Measurements from ENCODE around the gene MDC1.
"Not testable (repeated sequence)": the region's sequence is repeated elsewhere in the genome, so short reads cannot be mapped to it uniquely, and the experiment has no call there.

MDC1 gene

DNA sequence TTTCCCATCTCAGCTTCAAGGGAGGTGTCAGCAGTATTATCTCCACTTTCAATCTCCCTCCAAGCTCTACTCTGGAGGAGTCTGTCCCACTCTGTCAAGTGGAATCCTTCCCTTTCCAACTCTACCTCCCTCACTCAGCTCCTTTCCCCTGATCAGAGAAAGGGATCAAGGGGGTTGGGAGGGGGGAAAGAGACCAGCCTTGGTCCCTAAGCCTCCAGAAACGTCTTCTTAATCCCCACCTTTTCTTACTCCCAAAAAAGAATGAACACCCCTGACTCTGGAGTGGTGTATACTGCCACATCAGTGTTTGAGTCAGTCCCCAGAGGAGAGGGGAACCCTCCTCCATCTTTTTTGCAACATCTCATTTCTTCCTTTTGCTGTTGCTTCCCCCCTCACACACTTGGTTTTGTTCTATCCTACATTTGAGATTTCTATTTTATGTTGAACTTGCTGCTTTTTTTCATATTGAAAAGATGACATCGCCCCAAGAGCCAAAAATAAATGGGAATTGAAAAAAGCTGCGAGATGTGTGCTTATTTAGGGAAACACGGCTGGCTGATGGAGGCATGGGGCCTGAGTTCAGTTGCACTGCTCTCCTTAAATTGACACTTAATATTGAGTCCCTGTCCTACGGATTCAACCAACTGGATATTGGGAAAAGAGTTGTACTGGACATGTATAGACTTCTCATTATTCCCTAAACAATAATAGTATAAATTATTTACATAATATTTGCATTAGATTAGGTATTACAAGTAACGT lies 8.0 kb upstream of the MDC1 start:
- no peak for DNase-seq

DNA sequence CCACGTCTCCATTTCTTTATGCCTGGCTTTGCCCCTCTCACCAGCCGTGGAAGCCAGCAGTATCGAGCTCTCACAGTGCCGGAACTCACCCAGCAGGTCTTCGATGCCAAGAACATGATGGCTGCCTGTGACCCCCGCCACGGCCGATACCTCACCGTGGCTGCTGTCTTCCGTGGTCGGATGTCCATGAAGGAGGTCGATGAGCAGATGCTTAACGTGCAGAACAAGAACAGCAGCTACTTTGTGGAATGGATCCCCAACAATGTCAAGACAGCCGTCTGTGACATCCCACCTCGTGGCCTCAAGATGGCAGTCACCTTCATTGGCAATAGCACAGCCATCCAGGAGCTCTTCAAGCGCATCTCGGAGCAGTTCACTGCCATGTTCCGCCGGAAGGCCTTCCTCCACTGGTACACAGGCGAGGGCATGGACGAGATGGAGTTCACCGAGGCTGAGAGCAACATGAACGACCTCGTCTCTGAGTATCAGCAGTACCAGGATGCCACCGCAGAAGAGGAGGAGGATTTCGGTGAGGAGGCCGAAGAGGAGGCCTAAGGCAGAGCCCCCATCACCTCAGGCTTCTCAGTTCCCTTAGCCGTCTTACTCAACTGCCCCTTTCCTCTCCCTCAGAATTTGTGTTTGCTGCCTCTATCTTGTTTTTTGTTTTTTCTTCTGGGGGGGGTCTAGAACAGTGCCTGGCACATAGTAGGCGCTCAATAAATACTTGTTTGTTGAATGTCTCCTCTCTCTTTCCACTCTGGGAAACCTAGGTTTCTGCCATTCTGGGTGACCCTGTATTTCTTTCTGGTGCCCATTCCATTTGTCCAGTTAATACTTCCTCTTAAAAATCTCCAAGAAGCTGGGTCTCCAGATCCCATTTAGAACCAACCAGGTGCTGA lies 7.0 kb upstream of the MDC1 start:
- peak in 1 of 58 donors; percentile 8 for DNase-seq

DNA sequence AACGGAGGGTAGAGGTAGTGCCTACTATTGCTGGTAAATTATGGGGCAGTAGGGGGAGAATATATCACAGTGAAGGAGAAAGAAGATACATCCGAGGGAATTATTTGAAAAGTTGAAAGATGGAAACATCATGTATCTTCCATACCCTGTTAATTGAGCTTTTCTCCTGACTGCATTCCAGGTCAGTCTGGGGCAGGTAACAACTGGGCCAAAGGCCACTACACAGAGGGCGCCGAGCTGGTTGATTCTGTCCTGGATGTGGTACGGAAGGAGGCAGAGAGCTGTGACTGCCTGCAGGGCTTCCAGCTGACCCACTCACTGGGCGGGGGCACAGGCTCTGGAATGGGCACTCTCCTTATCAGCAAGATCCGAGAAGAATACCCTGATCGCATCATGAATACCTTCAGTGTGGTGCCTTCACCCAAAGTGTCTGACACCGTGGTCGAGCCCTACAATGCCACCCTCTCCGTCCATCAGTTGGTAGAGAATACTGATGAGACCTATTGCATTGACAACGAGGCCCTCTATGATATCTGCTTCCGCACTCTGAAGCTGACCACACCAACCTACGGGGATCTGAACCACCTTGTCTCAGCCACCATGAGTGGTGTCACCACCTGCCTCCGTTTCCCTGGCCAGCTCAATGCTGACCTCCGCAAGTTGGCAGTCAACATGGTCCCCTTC lies 6.2 kb upstream of the MDC1 start:
- not testable (repeated sequence) for DNase-seq

DNA sequence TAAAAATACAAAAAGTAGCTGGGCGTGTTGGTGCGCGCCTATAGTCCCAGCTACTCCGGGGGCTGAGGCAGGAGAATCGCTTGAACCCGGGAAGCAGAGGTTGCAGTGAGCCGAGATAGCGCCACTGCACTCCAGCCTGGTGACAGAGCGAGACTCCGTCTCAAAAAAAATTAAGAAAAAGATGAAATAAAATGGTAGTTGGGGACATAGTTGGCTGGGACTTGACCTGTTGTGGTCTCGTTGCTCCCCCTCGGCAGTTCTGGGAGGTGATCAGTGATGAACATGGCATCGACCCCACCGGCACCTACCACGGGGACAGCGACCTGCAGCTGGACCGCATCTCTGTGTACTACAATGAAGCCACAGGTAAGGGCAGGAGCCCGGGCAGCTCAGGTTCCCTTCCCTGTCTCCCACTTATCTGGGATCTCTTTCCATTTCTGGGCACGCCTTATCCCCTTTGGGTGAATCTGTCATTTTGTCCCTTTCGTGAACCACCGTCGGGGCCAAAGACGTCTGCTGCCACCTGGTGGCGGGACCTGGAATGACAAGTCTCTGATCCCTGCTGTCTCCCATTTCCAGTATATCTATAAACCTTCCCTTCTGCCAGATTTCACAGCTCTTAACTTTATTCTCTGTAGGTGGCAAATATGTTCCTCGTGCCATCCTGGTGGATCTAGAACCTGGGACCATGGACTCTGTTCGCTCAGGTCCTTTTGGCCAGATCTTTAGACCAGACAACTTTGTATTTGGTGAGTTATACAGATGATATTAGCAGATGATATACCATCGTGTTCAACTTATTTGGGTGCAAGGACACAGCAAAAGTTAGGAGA lies 5.4 kb upstream of the MDC1 start:
- peak in 56 of 58 donors; percentile 7 to 91 (median 61) for DNase-seq

DNA sequence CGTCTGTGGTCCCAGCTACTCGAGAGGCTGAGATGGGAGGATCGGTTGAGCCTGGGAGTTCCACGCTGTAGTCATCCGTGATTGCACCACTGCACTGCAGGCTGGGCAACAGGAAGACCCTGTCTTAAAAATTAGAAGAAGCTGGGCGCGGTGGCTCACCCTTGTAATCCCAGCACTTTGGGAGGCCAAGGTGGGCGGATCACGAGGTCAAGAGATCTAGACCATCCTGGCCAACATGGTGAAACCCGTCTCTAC lies 4.9 kb upstream of the MDC1 start:
- DNase-seq: not testable (repeated sequence)

DNA sequence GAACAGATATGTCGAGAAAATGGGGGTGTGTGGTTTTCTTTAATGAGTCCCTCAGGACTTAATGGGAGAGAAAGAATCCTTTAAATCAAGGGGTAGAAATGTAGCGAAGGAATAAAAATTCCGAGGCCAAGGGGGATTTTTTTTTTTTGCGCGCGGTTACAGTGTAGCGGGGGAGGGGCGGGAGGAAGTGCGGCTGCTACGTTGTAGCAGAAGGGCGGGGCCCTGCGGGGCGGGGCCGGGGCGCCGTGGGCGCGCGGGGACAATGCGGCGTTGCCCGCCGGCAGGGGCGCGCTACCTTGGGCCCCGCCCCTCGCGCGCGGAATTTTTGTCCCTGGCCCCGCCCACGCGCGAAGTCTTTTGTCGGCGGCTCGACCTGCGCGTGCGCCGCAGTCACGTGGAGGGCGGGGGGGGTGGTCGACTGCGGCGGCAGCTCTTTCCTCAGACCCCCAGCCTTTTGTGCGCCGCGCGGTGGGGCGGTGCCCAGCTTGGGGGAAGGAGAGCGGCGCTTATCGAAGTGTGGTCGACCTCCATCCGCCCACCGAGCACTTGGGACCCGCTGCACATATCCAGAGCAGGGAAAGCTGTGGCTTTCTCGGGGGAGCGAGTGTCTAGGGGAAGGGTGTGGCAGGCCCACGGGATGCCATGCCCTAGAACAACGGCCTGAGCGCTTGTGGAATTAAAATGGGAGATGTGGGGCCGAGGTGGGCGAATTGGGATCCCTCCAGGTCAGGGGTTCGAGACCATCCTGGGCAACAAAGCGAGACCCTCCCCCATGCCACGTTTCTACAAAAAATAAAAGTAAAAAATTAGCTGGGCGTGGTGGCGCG lies 4.3 kb upstream of the MDC1 start:
- DNase-seq: peak in 57 of 58 donors; percentile 24 to 90 (median 80)

DNA sequence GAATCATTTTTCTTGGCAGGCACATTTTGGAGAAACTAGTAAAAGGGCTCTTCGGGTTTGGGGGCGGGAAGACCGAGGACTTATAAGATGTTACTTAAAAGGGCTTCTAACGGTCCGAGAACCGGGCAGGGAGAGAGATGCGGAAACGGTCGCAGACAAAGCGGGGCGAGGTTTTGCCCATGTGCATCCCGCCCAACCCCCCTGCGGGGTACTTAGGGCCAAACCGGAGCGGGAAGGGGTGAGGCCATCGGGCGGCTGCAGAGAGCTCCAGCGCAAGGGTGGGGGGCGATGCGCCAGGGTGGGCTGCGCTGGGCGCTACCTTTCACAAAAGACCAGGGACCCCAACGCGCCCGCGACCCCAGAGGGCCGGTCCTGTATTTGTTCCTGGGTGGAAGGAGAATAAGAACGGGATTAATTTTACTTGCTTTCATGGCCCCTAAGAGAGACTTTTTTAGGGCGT lies 3.7 kb upstream of the MDC1 start:
- peak in 46 of 58 donors; percentile 9 to 69 (median 30) for DNase-seq

DNA sequence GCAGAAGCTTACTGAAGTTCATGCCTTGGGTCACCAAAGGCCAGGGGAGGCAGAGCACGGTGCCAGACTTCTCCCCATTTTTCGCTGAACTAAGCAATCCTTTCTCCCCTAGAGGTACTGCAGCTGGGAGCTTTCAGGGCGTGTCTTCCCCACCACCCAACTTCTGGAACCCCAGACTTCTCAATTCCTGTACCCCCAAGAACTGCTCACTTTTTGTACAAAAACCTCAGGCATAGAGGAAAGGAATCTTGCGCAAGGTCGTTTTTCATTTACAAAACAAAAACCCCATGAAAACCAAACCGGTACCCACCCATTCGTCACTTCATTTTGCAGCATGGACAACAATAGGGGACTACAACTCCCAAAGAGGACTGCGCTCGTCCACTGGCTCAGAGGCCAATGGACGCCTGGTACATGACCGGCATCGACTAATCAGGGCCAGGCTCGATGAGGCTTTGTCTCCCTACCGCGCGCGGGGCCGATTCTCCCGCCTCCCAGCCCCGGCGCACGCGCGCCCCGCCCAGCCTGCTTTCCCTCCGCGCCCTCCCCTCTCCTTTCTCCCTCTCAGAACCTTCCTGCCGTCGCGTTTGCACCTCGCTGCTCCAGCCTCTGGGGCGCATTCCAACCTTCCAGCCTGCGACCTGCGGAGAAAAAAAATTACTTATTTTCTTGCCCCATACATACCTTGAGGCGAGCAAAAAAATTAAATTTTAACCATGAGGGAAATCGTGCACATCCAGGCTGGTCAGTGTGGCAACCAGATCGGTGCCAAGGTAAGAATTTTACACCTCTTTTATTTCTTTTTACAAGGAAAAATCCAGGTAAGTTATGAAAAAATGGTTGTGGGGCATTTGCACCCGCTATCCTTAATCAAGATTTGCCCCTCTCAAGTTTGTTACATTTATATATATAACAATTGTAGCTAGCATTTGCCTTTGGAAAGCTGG lies 3.0 kb upstream of the MDC1 start, which contains the start of gene TUBB:
Gene TUBB (plus strand): TSS at position 562 of the 947 bp plus-strand sequence. CDS start 155 bp downstream, at position 717.
- DNase-seq: peak; percentile 69 to 99 (median 97)

DNA sequence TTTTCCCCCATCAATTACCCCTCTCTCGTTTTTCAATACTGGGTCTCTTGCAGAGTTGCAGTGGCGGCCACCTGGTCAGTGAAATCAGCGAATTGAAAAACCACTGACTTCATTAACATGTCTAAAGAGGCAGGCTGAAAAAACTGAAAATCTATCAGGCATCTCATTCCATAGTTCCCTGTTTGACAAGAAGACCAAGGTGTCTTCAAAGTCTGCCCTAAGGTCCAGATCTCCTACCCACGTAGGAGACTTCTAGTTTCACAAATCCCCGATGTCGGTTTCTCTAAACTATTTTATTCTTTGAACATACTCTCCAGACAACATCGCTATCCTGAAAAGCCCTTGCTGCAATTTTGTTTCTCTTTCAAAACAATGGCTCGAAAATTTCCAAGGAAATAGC lies 2.3 kb upstream of the MDC1 start:
- no peak for DNase-seq

DNA sequence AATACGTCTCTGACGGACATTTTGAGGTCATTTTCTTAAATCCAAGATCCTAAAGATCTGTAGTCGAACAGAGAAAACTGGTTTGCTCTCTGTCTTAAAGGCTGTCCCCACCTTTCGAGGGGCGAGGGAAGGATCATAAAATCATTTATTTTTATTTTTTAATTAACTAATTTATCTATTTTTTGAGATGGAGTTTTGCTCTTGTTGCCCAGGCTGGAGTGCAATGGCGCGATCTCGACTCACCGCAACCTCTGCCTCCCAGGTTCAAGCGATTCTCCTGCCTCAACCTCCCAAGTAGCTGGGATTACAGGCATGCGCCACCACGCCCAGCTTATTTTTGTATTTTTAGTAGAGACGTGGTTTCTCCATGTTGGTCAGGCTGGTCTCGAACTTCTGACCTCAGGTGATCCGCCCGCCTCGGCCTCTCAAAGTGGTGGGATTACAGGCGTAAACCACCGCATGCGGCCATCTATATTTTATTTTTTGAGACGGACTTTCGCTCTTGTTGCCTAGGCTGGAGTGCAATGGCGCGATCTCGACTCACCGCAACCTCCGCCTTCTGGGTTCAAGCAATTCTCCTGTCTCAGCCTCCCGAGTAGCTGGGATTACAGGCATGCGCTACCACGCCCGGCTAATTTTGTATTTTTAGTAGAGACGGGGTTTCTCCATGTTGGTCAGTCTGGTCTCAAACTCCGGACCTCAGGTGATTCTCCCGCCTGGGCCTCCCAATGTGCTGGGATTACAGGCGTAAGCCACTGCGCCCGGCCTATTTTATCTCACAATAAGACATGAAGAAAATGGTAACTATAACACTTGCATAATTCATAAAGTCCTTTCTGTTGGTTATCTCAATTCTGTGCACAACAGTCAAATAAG lies 1.0 kb upstream of the MDC1 start:
- DNase-seq: not testable (repeated sequence)

DNA sequence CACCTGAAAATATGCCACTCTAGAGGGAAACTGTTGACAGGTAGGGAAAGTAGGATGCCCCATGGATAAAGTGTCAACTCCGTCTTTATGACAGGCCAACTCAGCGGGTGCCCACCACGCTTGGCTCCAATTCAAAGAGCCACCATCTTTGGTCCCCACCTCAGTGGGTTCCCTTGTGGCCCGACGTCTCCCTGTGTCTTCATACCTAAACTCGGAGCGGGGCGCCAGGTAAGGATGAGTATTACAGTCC lies 277 bp downstream of the MDC1 start:
- no peak for DNase-seq

DNA sequence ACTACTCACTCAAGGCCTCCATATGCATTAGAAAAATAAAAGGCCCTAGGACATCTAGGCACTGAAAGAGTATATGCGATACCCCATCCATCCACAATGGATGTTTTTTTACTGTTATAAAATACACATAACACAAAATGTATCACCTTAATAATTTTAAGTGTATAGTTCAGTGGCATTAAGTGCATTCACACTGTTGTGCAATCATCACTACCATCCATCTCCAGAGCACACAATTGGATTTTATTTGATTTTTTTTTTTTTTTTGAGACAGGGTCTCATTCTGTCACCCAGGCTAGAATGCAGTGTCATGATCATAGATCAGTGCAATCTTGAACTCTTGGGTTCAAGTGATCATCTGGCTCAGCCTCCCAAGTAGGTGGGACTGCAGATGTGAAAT lies 2.8 kb downstream of the MDC1 start:
- DNase-seq: no peak

DNA sequence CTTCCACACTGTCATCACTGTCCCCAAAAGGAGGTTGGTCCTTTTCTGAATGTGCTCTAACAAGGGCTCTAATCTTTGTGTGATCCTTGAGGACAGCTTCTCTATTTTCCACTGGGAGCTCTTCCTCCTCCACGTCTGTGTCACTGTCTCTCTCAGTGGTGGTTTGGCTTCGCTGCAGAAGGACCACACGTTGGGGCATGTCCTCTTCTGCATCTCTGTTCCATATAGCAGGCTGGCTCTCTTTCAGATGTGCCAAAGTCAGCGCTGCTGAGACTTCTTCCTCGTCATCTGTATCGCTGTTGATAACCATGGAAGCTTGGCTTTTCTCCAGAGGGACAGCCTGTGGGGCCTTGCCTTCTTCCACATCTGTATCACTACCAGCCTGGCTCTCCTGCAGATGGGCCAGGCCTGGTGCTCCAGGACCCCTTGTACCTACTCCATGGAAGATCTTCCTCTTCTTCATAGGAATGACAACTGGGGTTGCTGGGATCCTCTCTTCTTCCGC lies 4.6 kb downstream of the MDC1 start:
- DNase-seq: no peak

DNA sequence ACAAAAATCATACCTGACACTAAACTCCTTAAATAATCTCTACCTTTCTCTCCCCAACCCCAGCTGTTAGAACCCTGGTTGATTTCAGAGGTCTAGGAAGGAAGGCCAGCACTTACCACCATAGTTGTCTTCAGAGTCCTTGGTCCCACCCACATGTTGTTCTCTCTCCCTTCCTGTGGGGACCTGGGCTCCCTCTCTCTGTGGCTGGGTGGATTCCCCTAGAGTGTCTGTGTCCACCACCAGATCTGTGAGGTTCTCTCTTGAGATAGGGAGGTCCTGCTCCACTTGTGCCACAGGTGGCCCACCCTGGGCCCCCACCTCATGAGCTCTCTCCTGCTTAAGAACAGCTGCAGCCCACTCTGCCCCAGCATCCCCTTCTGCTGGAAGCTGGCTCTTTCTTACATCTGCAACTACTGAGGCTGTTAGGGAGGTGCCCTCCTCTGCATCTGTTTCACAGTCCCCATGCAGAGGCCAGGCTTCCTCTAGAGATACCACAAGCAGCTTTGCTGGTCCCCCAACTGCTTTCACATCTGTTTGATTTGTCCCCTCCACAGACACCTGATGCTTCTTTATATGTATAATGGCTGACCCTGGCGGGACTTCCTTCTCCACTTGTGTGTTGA lies 5.2 kb downstream of the MDC1 start:
- no peak for DNase-seq

DNA sequence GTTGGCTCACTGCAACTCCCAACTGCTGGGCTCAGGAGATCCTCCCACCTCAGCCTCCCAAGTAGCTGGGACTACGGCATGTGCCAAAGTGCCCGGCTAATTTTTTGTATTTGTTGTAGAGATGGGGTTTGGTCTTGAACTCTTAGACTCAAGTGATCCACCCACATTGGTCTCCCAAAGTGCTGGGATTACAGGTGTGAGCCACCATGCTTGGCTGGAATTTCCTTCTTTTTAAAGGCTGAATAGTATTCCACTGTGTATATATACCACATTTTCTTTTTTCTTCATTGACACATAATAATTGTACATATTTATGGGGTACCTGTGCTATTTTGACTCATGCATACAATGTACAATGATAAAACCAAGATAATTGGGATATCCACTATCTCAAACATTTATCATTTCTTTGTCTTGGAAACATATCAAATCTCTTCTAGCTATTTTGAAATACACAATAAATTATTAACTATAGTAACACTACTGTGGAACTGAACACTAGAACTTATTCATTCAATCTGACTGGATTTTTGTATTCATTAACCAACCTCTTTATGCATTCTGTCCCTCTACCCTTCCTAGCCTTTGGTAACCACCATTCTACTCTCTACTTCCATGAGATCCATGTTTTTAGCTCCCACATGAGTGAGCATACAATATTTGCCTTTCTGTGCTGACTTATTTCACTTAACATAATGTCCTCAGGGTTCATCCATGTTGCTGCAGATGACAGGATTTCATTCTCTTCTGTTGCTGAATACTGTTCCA lies 7.8 kb downstream of the MDC1 start:
- no peak for DNase-seq

DNA sequence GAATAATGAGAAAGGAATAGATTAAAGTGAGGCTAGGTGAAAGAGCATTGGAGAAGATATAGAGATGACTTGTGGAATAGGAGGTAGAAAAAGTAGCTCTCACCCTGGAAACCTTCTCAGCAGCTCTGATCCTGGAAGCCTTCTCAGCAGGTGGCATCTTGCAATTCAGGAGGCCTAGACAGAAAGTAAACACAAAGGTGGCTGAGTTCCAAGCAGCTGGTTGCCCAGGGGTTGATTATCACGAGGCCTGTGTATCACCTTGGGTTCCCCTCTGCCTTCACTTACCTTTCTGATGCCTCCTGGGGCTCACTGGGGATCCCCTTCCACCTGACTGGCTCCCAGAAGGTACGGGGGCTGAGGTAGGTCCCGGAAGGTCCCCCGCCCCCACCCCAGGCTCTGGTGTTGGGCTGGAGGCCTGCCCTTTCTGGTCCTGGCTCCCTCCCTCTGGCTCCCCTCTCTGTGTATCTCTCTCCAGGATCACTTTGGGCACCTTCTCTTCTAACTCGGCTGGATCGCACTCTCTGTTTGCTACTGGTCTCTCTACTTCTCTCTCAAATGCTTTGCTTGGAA lies 9.7 kb downstream of the MDC1 start:
- DNase-seq: no peak
